ENCODE data around the gene SHLD1.
"Not testable (repeated sequence)": the region's sequence is repeated elsewhere in the genome, so short reads cannot be mapped to it uniquely, and the experiment has no call there.

Gene SHLD1, protein sequence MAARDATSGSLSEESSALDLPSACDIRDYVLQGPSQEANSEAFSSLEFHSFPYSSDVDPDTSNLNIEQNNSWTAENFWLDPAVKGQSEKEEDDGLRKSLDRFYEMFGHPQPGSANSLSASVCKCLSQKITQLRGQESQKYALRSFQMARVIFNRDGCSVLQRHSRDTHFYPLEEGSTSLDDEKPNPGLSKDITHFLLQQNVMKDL

GRCh38 chr20:5749952-5750779 is at the start of gene SHLD1:
Gene SHLD1 (plus strand): TSS chr20:5750401. CDS start chr20:5772866, 22,465 bp downstream.
- DNase-seq (ENCODE audit: low read depth) = peak; percentile 46
- peak within 1 kb of the TSS; percentile 52 for H3K4me3 ChIP-seq (ENCODE audit: control insufficient read depth, low read depth, low read length)
- no peak for TF ChIP-seq CTCF (IDR thresholded peaks at IDR 0.05; ENCODE audit: control insufficient read depth, insufficient read depth, low read depth, low read length, missing control alignments)

GRCh38 chr20:5702339-5702738 is 47.9 kb upstream of the SHLD1 start:
- H3K4me3 ChIP-seq (ENCODE audit: control insufficient read depth, low read depth, low read length); DNase-seq (ENCODE audit: low read depth): not testable (repeated sequence)

DNA sequence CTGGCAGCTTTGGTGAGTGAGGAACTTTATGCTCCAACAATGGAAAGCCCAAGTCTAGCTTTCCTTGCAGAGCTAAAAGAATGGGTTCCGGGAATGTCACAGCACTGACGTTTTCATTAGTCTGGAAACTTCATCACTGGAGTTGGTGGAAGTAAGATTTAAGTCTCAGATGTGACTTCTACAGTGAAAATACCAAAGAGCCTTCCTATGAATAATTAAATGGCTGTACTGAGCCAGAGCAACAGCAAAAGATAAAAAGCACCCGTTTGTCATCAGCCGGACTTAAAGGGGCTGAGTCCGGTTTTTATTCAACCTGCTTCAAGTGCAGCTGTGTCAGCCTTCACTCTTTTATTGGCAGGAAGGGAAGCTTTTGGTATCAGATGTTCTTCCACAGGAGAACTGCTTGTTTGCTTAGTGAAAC is 46.5 kb upstream of the SHLD1 start:
- no peak for DNase-seq (ENCODE audit: low read depth)
- TF ChIP-seq CTCF (IDR thresholded peaks at IDR 0.05; ENCODE audit: control insufficient read depth, insufficient read depth, low read depth, low read length, missing control alignments) = no peak
- no peak overlapping the region for H3K4me3 ChIP-seq (ENCODE audit: control insufficient read depth, low read depth, low read length)

GRCh38 chr20:5705827-5706226 is 44.4 kb upstream of the SHLD1 start:
- H3K4me3 ChIP-seq (ENCODE audit: control insufficient read depth, low read depth, low read length) = no peak overlapping the region
- TF ChIP-seq CTCF (IDR thresholded peaks at IDR 0.05; ENCODE audit: control insufficient read depth, insufficient read depth, low read depth, low read length, missing control alignments) = no peak
- no peak for DNase-seq (ENCODE audit: low read depth)

DNA sequence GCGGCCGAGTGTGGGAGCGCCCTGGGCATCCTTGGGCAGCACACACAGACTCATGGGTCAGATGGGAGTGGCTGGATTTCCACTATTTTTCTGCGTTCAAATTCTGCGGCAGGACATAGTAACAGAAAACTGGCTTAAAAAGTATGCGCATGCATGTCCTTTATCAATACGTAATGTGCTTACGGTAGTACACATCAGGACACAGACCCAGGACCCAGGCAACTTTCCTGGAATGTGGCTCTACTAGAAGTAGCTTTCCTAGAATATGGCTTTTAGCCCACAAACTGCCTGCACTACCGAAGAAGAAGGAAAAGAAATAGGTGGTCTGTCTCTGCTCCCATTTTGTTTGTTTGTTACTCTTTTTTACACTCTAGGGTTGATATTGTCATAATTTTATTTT is 43.4 kb upstream of the SHLD1 start:
- DNase-seq (ENCODE audit: low read depth) = no peak
- H3K4me3 ChIP-seq (ENCODE audit: control insufficient read depth, low read depth, low read length) = no peak overlapping the region
- no peak for TF ChIP-seq CTCF (IDR thresholded peaks at IDR 0.05; ENCODE audit: control insufficient read depth, insufficient read depth, low read depth, low read length, missing control alignments)

DNA sequence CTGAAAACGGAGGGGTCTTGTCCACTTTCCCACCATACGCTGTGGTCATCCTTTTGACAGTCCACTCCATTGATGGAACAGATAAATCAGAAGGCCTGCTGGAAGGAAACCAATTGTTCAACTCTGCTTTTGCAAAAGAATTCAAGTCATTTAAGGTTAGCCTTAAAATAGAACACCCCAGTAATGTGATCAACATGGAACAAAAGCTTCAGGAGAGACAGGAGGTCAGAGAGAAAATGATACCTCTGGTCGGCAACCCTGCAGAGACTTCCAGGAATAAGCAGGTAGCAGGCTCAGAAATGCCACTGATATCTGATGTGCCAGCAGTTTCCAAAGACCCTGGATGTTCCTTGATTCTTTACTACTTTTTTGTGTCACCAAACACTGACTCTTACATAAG is 39.6 kb upstream of the SHLD1 start:
- no peak overlapping the region for H3K4me3 ChIP-seq (ENCODE audit: control insufficient read depth, low read depth, low read length)
- TF ChIP-seq CTCF (IDR thresholded peaks at IDR 0.05; ENCODE audit: control insufficient read depth, insufficient read depth, low read depth, low read length, missing control alignments) = no peak
- no peak for DNase-seq (ENCODE audit: low read depth)
